Body of pancreas (tissue), 4 donors: ENCODE measurements around the gene ARFIP1. TPM values are rescaled to one million over a fixed set of nuclear protein-coding genes. Genes with fewer than 3 reads are reported as not detected.

ENCODE experiments used
- ATAC-seq: fragments of 150-250 bp; one replicate; pipeline ENCODE4 v1.9.1; 2016
- DNase-seq, 4 donors: peaks; one replicate each; pipeline ENCODE4 v3.0.0-alpha.2; 2019
- H3K27ac ChIP-seq, 4 donors: fragments of 200-600 bp; sonication (generic); 1 replicate in 3 of 4; 2 replicates in 1 of 4; pipeline versions ENCODE4 v1.5.1 to v1.6.1; 2016 to 2019; ENCODE audit warnings: mild to moderate bottlenecking in 1 of 4, mixed read lengths in 1 of 4, moderate library complexity in 1 of 4
- H3K27me3 ChIP-seq, 2 donors: fragments of 200-600 bp; sonication (generic); one replicate each; pipeline ENCODE4 v1.6.0; 2016; ENCODE audit warnings: mild to moderate bottlenecking in 1 of 2
- H3K36me3 ChIP-seq, 2 donors: fragments of 200-600 bp; sonication (generic); replicated peaks in 1 of 2; 2 replicates each; pipeline ENCODE4 v1.5.1; 2016; ENCODE audit warnings: low read depth in 2 of 2; ENCODE audit not compliant: insufficient read depth in 1 of 2
- H3K4me1 ChIP-seq: fragments of 200-600 bp; sonication (generic); one replicate; pipeline ENCODE4 v1.6.0; 2016
- H3K4me3 ChIP-seq, 2 donors: fragments of 200-600 bp; sonication (generic); 1 replicate in 1 of 2; 2 replicates in 1 of 2; pipeline ENCODE4 v1.5.1; 2016 to 2019
- H3K9me3 ChIP-seq, 3 donors: fragments of 200-600 bp; sonication (generic); 1 replicate in 2 of 3; 2 replicates in 1 of 3; pipeline ENCODE4 v1.5.1; 2016
- CTCF ChIP-seq, 7 experiments: fragments of 450-650 bp in 4 of 7; fragments of 200-600 bp in 3 of 7; sonication (generic) in 3 of 7; IDR thresholded peaks; one replicate each; pipeline ENCODE4 v1.5.1; 2016 to 2019; ENCODE audit warnings: antibody characterized with exemption in 7 of 7
- POLR2A ChIP-seq, 3 donors: fragments of 450-650 bp; IDR thresholded peaks; one replicate each; pipeline ENCODE4 v1.6.1; 2016; ENCODE audit warnings: antibody characterized with exemption in 3 of 3, mild to moderate bottlenecking in 2 of 3
- WGBS, 2 donors: methylation state at CpG; one replicate each; pipeline ENCODE4 v1.1.5; 2017; 5-methylcytosine and 5-hydroxymethylcytosine counted together
- intact Hi-C: fragments of 100-400 bp; cut with DNase I; formaldehyde crosslinking; loops from one replicate; pipeline ENCODE4 v1.15.1; 2023
- total RNA-seq, 2 donors: library from RNA; depleted of rRNA; stranded (reverse); fragments of >200 nt; gene quantifications; one replicate each; pipeline ENCODE4 v1.1.0, GENCODE V29; 2016

ARFIP1 gene
- total RNA-seq, 2 donors from 2014 or later, result 13.8 to 17.4 TPM

GRCh38 chr4:152957437-152958171, 177.8 kb downstream of the ARFIP1 start:
- H3K36me3 ChIP-seq, result no peaks in the 10 kb centered on the region
- 7 to 9% methylated on average over 11 of the region's 11 CpGs for WGBS, 2 donors
- peaks cover 19% of the 10 kb centered on the region for H3K4me1 ChIP-seq
- TF ChIP-seq POLR2A (IDR thresholded peaks at IDR 0.05) (no peak), CTCF (IDR thresholded peaks at IDR 0.05) (peak in 2 of 7 experiments; percentile 16)
- no peaks in the 10 kb centered on the region for H3K27me3 ChIP-seq
- peak overlapping the region; percentile 29 to 53 (median 38) for H3K27ac ChIP-seq
- no peak overlapping the region for H3K4me3 ChIP-seq
- DNase-seq, result peak; percentile 46 to 74 (median 58)
- no peaks in the 10 kb centered on the region for H3K9me3 ChIP-seq
- intact Hi-C loops, result no loop called here
- peak; percentile 81 for ATAC-seq

- TF ChIP-seq POLR2A (IDR thresholded peaks at IDR 0.05) (no peak), CTCF (IDR thresholded peaks at IDR 0.05) (no peak)
- Histone ChIP-seq H3K4me3 (no peak overlapping the region), H3K4me1 (peaks cover 19% of the 10 kb centered on the region), H3K27me3 (no peaks in the 10 kb centered on the region), H3K36me3 (no peaks in the 10 kb centered on the region), H3K9me3 (no peaks in the 10 kb centered on the region), H3K27ac (no peak overlapping the region)
- 83 to 93% methylated on average over 2 of the region's 2 CpGs for WGBS, 2 donors
- no peak for DNase-seq
- no peak for ATAC-seq
- intact Hi-C loops, result no loop called here
Observed at GRCh38 chr4:152959080-152959479, 179.3 kb downstream of the ARFIP1 start.

GRCh38 chr4:152960082-152960481, 180.3 kb downstream of the ARFIP1 start:
- Histone ChIP-seq H3K27me3 (no peaks in the 10 kb centered on the region), H3K4me1 (peaks cover 19% of the 10 kb centered on the region), H3K36me3 (no peaks in the 10 kb centered on the region), H3K27ac (no peak overlapping the region), H3K9me3 (no peaks in the 10 kb centered on the region), H3K4me3 (no peak overlapping the region)
- intact Hi-C loops, result no loop called here
- TF ChIP-seq CTCF (IDR thresholded peaks at IDR 0.05) (no peak), POLR2A (IDR thresholded peaks at IDR 0.05) (no peak)
- no peak for ATAC-seq
- 94 to 96% methylated on average over 3 of the region's 3 CpGs for WGBS, 2 donors
- no peak for DNase-seq

- Histone ChIP-seq H3K4me1 (peaks cover 19% of the 10 kb centered on the region), H3K27me3 (no peaks in the 10 kb centered on the region), H3K27ac (no peak overlapping the region), H3K9me3 (no peaks in the 10 kb centered on the region), H3K36me3 (no peaks in the 10 kb centered on the region), H3K4me3 (no peak overlapping the region)
- intact Hi-C loops, result no loop called here
- no peak for ATAC-seq
- 73 to 81% methylated on average over 14 of the region's 14 CpGs for WGBS, 2 donors
- TF ChIP-seq POLR2A (IDR thresholded peaks at IDR 0.05), result no peak
- TF ChIP-seq CTCF (IDR thresholded peaks at IDR 0.05), result no peak
- DNase-seq, result peak in 2 of 4 donors; percentile 40 to 64
Observed at GRCh38 chr4:152961014-152961772, 181.4 kb downstream of the ARFIP1 start.
